Keratinocyte (primary cell): ENCODE results near the gene TOR1AIP1. TPM values are rescaled to one million over a fixed set of nuclear protein-coding genes. Genes with fewer than 3 reads are reported as not detected.

Experiments
- DNase-seq: peaks from one replicate; pipeline ENCODE4 v3.0.0-alpha.2; 2011; ENCODE audit warnings: low read depth, missing footprints, low spot score
- FAIRE-seq: peaks from 2 replicates; lab custom pipeline; 2011; peaks lifted over from hg19 to GRCh38; lab: Jason Lieb, UNC
- H2AFZ ChIP-seq: 2 replicates; pipeline ENCODE4 v1.6.0; 2012; ENCODE audit warnings: low read length, control low read depth, inconsistent platforms; ENCODE audit not compliant: control insufficient read depth
- H3K27ac ChIP-seq: 2 replicates; pipeline ENCODE4 v1.5.1; 2011; ENCODE audit warnings: low read length; ENCODE audit not compliant: control insufficient read depth, insufficient read depth
- H3K27me3 ChIP-seq: 3 replicates; pipeline ENCODE4 v1.6.0; 2011; ENCODE audit warnings: low read length; ENCODE audit not compliant: control insufficient read depth, insufficient read depth; ENCODE audit errors: extremely low read depth
- H3K36me3 ChIP-seq, 2 experiments: 2 replicates in 1 of 2; 3 replicates in 1 of 2; pipeline ENCODE4 v1.5.1; 2011; ENCODE audit warnings: low read length in 2 of 2, mild to moderate bottlenecking in 1 of 2; ENCODE audit not compliant: control insufficient read depth in 2 of 2, insufficient read depth in 2 of 2; ENCODE audit errors: extremely low read depth in 1 of 2
- H3K4me1 ChIP-seq: 3 replicates; pipeline ENCODE4 v1.5.1; 2011; ENCODE audit warnings: low read length; ENCODE audit not compliant: control insufficient read depth, insufficient read depth; ENCODE audit errors: extremely low read depth
- H3K4me2 ChIP-seq: 3 replicates; pipeline ENCODE4 v1.6.0; 2011; ENCODE audit warnings: low read depth, low read length; ENCODE audit not compliant: control insufficient read depth, insufficient read depth; ENCODE audit errors: extremely low read depth
- H3K4me3 ChIP-seq, 3 experiments: fragments of 200-600 bp in 1 of 3; sonication (generic) in 1 of 3; 2 replicates in 2 of 3; 3 replicates in 1 of 3; pipeline ENCODE4 v1.5.1; 2011 to 2016; ENCODE audit warnings: low read length in 3 of 3, mild to moderate bottlenecking in 3 of 3, control low read depth in 2 of 3, inconsistent platforms in 1 of 3, low read depth in 1 of 3, mixed read lengths in 1 of 3, mixed run types in 1 of 3, moderate library complexity in 1 of 3; ENCODE audit not compliant: control insufficient read depth in 2 of 3, insufficient read depth in 2 of 3; ENCODE audit errors: extremely low read depth in 1 of 3
- H3K79me2 ChIP-seq: 2 replicates; pipeline ENCODE4 v1.6.0; 2012; ENCODE audit warnings: low read length; ENCODE audit not compliant: control insufficient read depth, insufficient read depth
- H3K9ac ChIP-seq: 3 replicates; pipeline ENCODE4 v1.6.0; 2011; ENCODE audit warnings: low read length; ENCODE audit not compliant: control insufficient read depth, insufficient read depth; ENCODE audit errors: extremely low read depth
- H3K9me1 ChIP-seq: 3 replicates; pipeline ENCODE4 v1.6.0; 2011; ENCODE audit warnings: low read length; ENCODE audit not compliant: control insufficient read depth, insufficient read depth; ENCODE audit errors: extremely low read depth
- H3K9me3 ChIP-seq: 2 replicates; pipeline ENCODE4 v1.5.1; 2012; ENCODE audit warnings: low read depth, low read length; ENCODE audit not compliant: control insufficient read depth
- H4K20me1 ChIP-seq: 3 replicates; pipeline ENCODE4 v1.6.0; 2011; ENCODE audit warnings: low read length; ENCODE audit not compliant: control insufficient read depth, insufficient read depth; ENCODE audit errors: extremely low read depth
- EZH2 ChIP-seq: IDR thresholded peaks from one replicate; pipeline ENCODE4 v1.6.1; 2012; ENCODE audit warnings: inconsistent platforms, mild to moderate bottlenecking, low read length, moderate library complexity
- dilution Hi-C: fragments of 300-500 bp; cut with MboI; formaldehyde crosslinking; loops from one replicate; pipeline ENCODE4 v1.7.0; 2020; ENCODE audit warnings: low sequenced_read_pairs; ENCODE audit not compliant: extremely low pct_ligation_motif_present
- polyA plus RNA-seq, 5 experiments: library from polyadenylated mRNA; depleted of rRNA in 3 of 5; stranded (reverse) in 3 of 5; stranded (forward) in 1 of 5; unstranded in 1 of 5; fragments of >200 nt; gene quantifications; 1 replicate in 1 of 5; 2 replicates in 3 of 5; 3 replicates in 1 of 5; pipeline versions ENCODE4 v1.2.1 to v1.2.3, GENCODE V29; 2011 to 2012; ENCODE audit warnings: missing spikeins in 2 of 5, low read depth in 1 of 5, low replicate concordance in 1 of 5
- TF ChIP-seq, protein P1 (sequence below), 3 experiments: IDR thresholded peaks in 1 of 3; conservative IDR thresholded peaks in 1 of 3; optimal IDR thresholded peaks in 1 of 3; 2 replicates in 2 of 3; 3 replicates in 1 of 3; pipeline versions ENCODE3 to v1.5.1; 2011; ENCODE audit warnings: low read length in 3 of 3, mild to moderate bottlenecking in 3 of 3, moderate library complexity in 2 of 3, control low read depth in 1 of 3, inconsistent platforms in 1 of 3; ENCODE audit not compliant: insufficient read depth in 2 of 3; ENCODE audit errors: extremely low read depth in 1 of 3

The TOR1AIP1 gene
- polyA plus RNA-seq, 1 donor (not counting 4 experiments of a cell fraction or from before 2014, with no cell fraction given), result 50.0 TPM

GRCh38 chr1:179968994-179969919 lies 87.2 kb downstream of the TOR1AIP1 start:
- DNase-seq (no peak), FAIRE-seq (no peak)
- no peaks in the 10 kb centered on the region for H4K20me1 ChIP-seq
- H3K36me3 ChIP-seq, result peaks cover 0 to 3% of the 10 kb centered on the region in 2 experiments
- H3K4me1 ChIP-seq, result no peaks in the 10 kb centered on the region
- H3K9me1 ChIP-seq, result no peaks in the 10 kb centered on the region
- no peak overlapping the region for H3K9ac ChIP-seq
- no peaks in the 10 kb centered on the region for H3K27me3 ChIP-seq
- H3K9me3 ChIP-seq, result no peaks in the 10 kb centered on the region
- H3K4me3 ChIP-seq, result no peak overlapping the region
- TF ChIP-seq, protein P1, sequence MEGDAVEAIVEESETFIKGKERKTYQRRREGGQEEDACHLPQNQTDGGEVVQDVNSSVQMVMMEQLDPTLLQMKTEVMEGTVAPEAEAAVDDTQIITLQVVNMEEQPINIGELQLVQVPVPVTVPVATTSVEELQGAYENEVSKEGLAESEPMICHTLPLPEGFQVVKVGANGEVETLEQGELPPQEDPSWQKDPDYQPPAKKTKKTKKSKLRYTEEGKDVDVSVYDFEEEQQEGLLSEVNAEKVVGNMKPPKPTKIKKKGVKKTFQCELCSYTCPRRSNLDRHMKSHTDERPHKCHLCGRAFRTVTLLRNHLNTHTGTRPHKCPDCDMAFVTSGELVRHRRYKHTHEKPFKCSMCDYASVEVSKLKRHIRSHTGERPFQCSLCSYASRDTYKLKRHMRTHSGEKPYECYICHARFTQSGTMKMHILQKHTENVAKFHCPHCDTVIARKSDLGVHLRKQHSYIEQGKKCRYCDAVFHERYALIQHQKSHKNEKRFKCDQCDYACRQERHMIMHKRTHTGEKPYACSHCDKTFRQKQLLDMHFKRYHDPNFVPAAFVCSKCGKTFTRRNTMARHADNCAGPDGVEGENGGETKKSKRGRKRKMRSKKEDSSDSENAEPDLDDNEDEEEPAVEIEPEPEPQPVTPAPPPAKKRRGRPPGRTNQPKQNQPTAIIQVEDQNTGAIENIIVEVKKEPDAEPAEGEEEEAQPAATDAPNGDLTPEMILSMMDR (optimal IDR thresholded peaks at IDR 0.05 in 1 of 3, IDR thresholded peaks at IDR 0.05 in 1 of 3, conservative IDR thresholded peaks at IDR 0.05 in 1 of 3; ENCODE audit: extremely low read depth in 1 of 3, insufficient read depth in 2 of 3, low read length in 3 of 3), result no peak
- TF ChIP-seq EZH2, result no peak
- no peak overlapping the region for H3K27ac ChIP-seq
- no peak overlapping the region for H2AFZ ChIP-seq
- H3K4me2 ChIP-seq, result no peak overlapping the region
- peaks cover 56% of the 10 kb centered on the region for H3K79me2 ChIP-seq
- dilution Hi-C loops, result no loop called here

Other genes starting within 250 kb of the TOR1AIP1 start
- gene FAM163A, start 139.0 kb upstream of the TOR1AIP1 start, polyA plus RNA-seq, result not detected in 3 replicates
- 41.9 to 55.1 TPM (median 49.9 TPM) in 3 replicates for gene TOR1AIP2, start 4.5 kb upstream of the TOR1AIP1 start, polyA plus RNA-seq
- 7.5 to 12.0 TPM (median 8.2 TPM) in 3 replicates for gene CEP350, start 72.5 kb downstream of the TOR1AIP1 start, polyA plus RNA-seq